Measurements from ENCODE around the gene EIF2B2.

GRCh38 chr14:75009176-75009575 is 6.5 kb downstream of the EIF2B2 start:
- no peak for TF ChIP-seq POLR2A (IDR thresholded peaks at IDR 0.05)
- no peak for TF ChIP-seq CTCF (IDR thresholded peaks at IDR 0.05)
